K562 (cell line): Measurements from ENCODE around the gene GLB1L3. TPM values are rescaled to one million over a fixed set of nuclear protein-coding genes. Genes with fewer than 3 reads are reported as not detected.

Experiments used
- ATAC-seq: fragments of 200-7000 bp; cut with Tn5 transposase; 3 replicates; pipeline ENCODE4 v1.9.1; 2020; ENCODE audit warnings: moderate library complexity
- BruUV-seq: library from RNA; stranded (reverse); fragments of 400-500 nt; replicated peaks from 2 replicates; lab custom pipeline; 2021; lab: Mats Ljungman, UMichigan
- CTCF ChIA-PET: fragments of 300-600 bp; formaldehyde crosslinking; extraction: SDS; loops from one replicate; lab custom pipeline; 2021; ENCODE audit warnings: low intra/inter-chr PET ratio; lab: Yijun Ruan, JAX
- POLR2A ChIA-PET: fragments of 300-600, 350-650 bp; sonication (Branson Sonifier 250); formaldehyde crosslinking; extraction: SDS; loops from one replicate; lab custom pipeline; 2021; ENCODE audit warnings: antibody characterized with exemption, inconsistent platforms; lab: Yijun Ruan, JAX
- DNase-seq, 4 experiments: peaks; one replicate each; pipeline versions ENCODE4 v3.0.0 to v3.0.0-alpha.2; 2011 to 2018; ENCODE audit warnings: low spot score in 3 of 4, mixed read lengths in 3 of 4; ENCODE audit errors: extremely low read depth in 1 of 4
- FAIRE-seq: peaks from 2 replicates; lab custom pipeline; 2011; peaks lifted over from hg19 to GRCh38; lab: Jason Lieb, UNC
- H2AFZ ChIP-seq: 2 replicates; pipeline ENCODE4 v1.6.0; 2011; ENCODE audit warnings: low read depth, low read length, control low read depth, inconsistent platforms
- H3K27ac ChIP-seq: fragments of 200-600 bp; 3 replicates; pipeline ENCODE4 v1.8.0; 2011; ENCODE audit warnings: low read depth, mild to moderate bottlenecking, control low read depth, inconsistent platforms, low read length, moderate library complexity, mixed read lengths; ENCODE audit errors: extremely low read depth
- H3K27me3 ChIP-seq, 2 experiments: fragments of 300-600 bp in 1 of 2; 2 replicates in 1 of 2; 3 replicates in 1 of 2; pipeline versions ENCODE4 v1.6.0 to v1.8.0; 2011; ENCODE audit warnings: inconsistent platforms in 2 of 2, low read length in 2 of 2, mild to moderate bottlenecking in 1 of 2, mixed read lengths in 1 of 2, moderate library complexity in 1 of 2; ENCODE audit not compliant: control insufficient read depth in 2 of 2, insufficient read depth in 2 of 2
- H3K36me3 ChIP-seq: fragments of 300-600 bp; 3 replicates; pipeline ENCODE4 v1.8.0; 2011; ENCODE audit warnings: mild to moderate bottlenecking, low read length, inconsistent platforms; ENCODE audit not compliant: control insufficient read depth, insufficient read depth
- H3K4me1 ChIP-seq, 2 experiments: fragments of 200-600 bp in 1 of 2; replicated peaks in 1 of 2; 2 replicates in 1 of 2; 3 replicates in 1 of 2; pipeline versions ENCODE4 v1.5.1 to v1.8.0; 2011; ENCODE audit warnings: inconsistent platforms in 2 of 2, low read length in 2 of 2, mild to moderate bottlenecking in 1 of 2, mixed read lengths in 1 of 2, moderate library complexity in 1 of 2; ENCODE audit not compliant: control insufficient read depth in 2 of 2, insufficient read depth in 2 of 2
- H3K4me2 ChIP-seq: 2 replicates; pipeline ENCODE4 v1.6.1; 2011; ENCODE audit warnings: low read length, control low read depth, inconsistent platforms, mixed read lengths; ENCODE audit not compliant: insufficient read depth
- H3K4me3 ChIP-seq: fragments of 200-600 bp; sonication (generic), shearing (Covaris generic); 2 replicates; pipeline ENCODE4 v1.5.1; 2016; ENCODE audit warnings: control low read depth, inconsistent platforms
- H3K79me2 ChIP-seq: fragments of 200-600 bp; 3 replicates; pipeline ENCODE4 v1.8.0; 2011; ENCODE audit warnings: low read length, inconsistent platforms; ENCODE audit not compliant: control insufficient read depth, insufficient read depth
- H3K9ac ChIP-seq, 2 experiments: 2 replicates each; pipeline versions ENCODE4 v1.6.0 to v1.6.1; 2011; ENCODE audit warnings: low read depth in 2 of 2, low read length in 2 of 2, control low read depth in 1 of 2, inconsistent platforms in 1 of 2, mild to moderate bottlenecking in 1 of 2, mixed read lengths in 1 of 2; ENCODE audit not compliant: insufficient read depth in 1 of 2
- H3K9me1 ChIP-seq: one replicate; pipeline ENCODE4 v1.6.0; 2011; ENCODE audit warnings: inconsistent platforms, mild to moderate bottlenecking, low read length, moderate library complexity; ENCODE audit not compliant: control insufficient read depth, insufficient read depth
- H3K9me3 ChIP-seq: replicated peaks from 2 replicates; pipeline ENCODE4 v1.5.1; 2011; ENCODE audit warnings: low read depth, low read length, inconsistent platforms; ENCODE audit not compliant: control insufficient read depth, insufficient read depth
- H4K20me1 ChIP-seq: replicated peaks from 2 replicates; pipeline ENCODE4 v1.6.1; 2011; ENCODE audit warnings: low read length, inconsistent platforms, mixed read lengths; ENCODE audit not compliant: control insufficient read depth, insufficient read depth
- ASH1L ChIP-seq: fragments of 450-650 bp; IDR thresholded peaks from 2 replicates; pipeline ENCODE4 v1.6.1; 2018; ENCODE audit warnings: borderline replicate concordance, mild to moderate bottlenecking, low read depth; ENCODE audit not compliant: partially characterized antibody
- CBX3 ChIP-seq, 2 experiments: IDR thresholded peaks; 1 replicate in 1 of 2; 2 replicates in 1 of 2; pipeline ENCODE4 v1.6.1; 2012; ENCODE audit warnings: inconsistent platforms in 2 of 2, low read length in 2 of 2, borderline replicate concordance in 1 of 2, control low read depth in 1 of 2
- CHCHD3 ChIP-seq: fragments of 250-450 bp; sonication (Bioruptor Pico); IDR thresholded peaks from 2 replicates; pipeline ENCODE4 v2.1.2; 2022; ENCODE audit warnings: mild to moderate bottlenecking
- EP400 ChIP-seq: fragments of 450-650 bp; IDR thresholded peaks from 2 replicates; pipeline ENCODE4 v1.6.1; 2017; ENCODE audit warnings: antibody characterized with exemption, mild to moderate bottlenecking, moderate library complexity
- EZH2 ChIP-seq: IDR thresholded peaks from 2 replicates; pipeline ENCODE4 v1.6.1; 2012; ENCODE audit warnings: low read depth, mild to moderate bottlenecking, inconsistent platforms, low read length, borderline replicate concordance
- HINFP ChIP-seq: fragments of 450-650 bp; conservative IDR thresholded peaks from 2 replicates; pipeline ENCODE4 v1.6.1; 2016; ENCODE audit warnings: missing genetic modification characterization, low read depth, mild to moderate bottlenecking, control low read depth, missing compliant biosample characterization
- HNRNPL ChIP-seq: fragments of 200-400 bp; formaldehyde crosslinking; IDR thresholded peaks from 2 replicates; pipeline ENCODE4 v1.6.1; 2017; ENCODE audit warnings: low read depth, mild to moderate bottlenecking, low read length
- MBD2 ChIP-seq: sonication (generic); IDR thresholded peaks from 2 replicates; pipeline ENCODE4 v1.6.1; 2016; ENCODE audit warnings: low read depth, borderline replicate concordance
- NELFE ChIP-seq: IDR thresholded peaks from 2 replicates; pipeline ENCODE4 v1.6.1; 2011; ENCODE audit warnings: mild to moderate bottlenecking; ENCODE audit not compliant: insufficient read depth, insufficient read length
- RBM39 ChIP-seq: fragments of 200-400 bp; formaldehyde crosslinking; optimal IDR thresholded peaks from 2 replicates; pipeline ENCODE3; 2018; ENCODE audit warnings: low read depth, low read length
- SMAD2 ChIP-seq: fragments of 150-350 bp; IDR thresholded peaks from 2 replicates; pipeline ENCODE4 v1.6.1; 2014; ENCODE audit warnings: low read depth, mild to moderate bottlenecking, low read length
- SP1 ChIP-seq: sonication (generic); formaldehyde crosslinking; IDR thresholded peaks from 2 replicates; pipeline ENCODE4 v1.8.1; 2022; ENCODE audit warnings: mild to moderate bottlenecking, missing genetic modification reagents
- SRSF1 ChIP-seq: fragments of 200-400 bp; formaldehyde crosslinking; IDR thresholded peaks from 2 replicates; pipeline ENCODE4 v1.6.1; 2017; ENCODE audit warnings: mild to moderate bottlenecking, low read depth, low read length, moderate library complexity
- THAP12 ChIP-seq: fragments of 250-450 bp; sonication (Bioruptor Pico); IDR thresholded peaks from 2 replicates; pipeline ENCODE4 v1.9.0; 2021; ENCODE audit warnings: mild to moderate bottlenecking, inconsistent platforms
- UBTF ChIP-seq, 2 experiments: IDR thresholded peaks; 2 replicates each; pipeline ENCODE4 v1.6.1; 2012; ENCODE audit warnings: improper control_type of control experiment in 2 of 2, low read depth in 2 of 2, low read length in 2 of 2, borderline replicate concordance in 1 of 2
- ZNF3 ChIP-seq: fragments of 250-450 bp; sonication (Bioruptor Pico); IDR thresholded peaks from 2 replicates; pipeline ENCODE4 v1.5.0; 2021; ENCODE audit warnings: mild to moderate bottlenecking, moderate library complexity
- ZSCAN29 ChIP-seq: fragments of 450-650 bp; IDR thresholded peaks from 2 replicates; pipeline ENCODE4 v1.6.1; 2017
- WGBS: fragments of 100-300 bp; shearing (Covaris generic); methylation state at CpG from one replicate; pipeline ENCODE4 v1.1.6; 2016; ENCODE audit warnings: low coverage, mixed read lengths; ENCODE audit not compliant: insufficient coverage; ENCODE audit errors: missing lambda C conversion rate; 5-methylcytosine and 5-hydroxymethylcytosine counted together
- in situ Hi-C: fragments of 300-500 bp; cut with MboI; formaldehyde crosslinking; loops from 4 replicates; pipeline ENCODE4 v1.15.0; 2018; ENCODE audit warnings: inconsistent platforms, mixed read lengths
- intact Hi-C: fragments of 100-400 bp; cut with micrococcal nuclease; formaldehyde crosslinking; loops from 2 replicates; pipeline ENCODE4 v1.14.2; 2022
- polyA plus RNA-seq, 8 experiments: library from polyadenylated mRNA; depleted of rRNA in 4 of 8; stranded (reverse) in 5 of 8; unstranded in 3 of 8; fragments of >200 nt; fragmentation: Nextera tagmentation in 2 of 8; fragmentation: Illumina TruSeq in 1 of 8; extraction: Ambion mirVana in 2 of 8; extraction: Trizol in 1 of 8; gene quantifications; 2 replicates each; pipeline versions ENCODE4 v1.2.1 to v1.2.3, GENCODE V29; 2011 to 2014; ENCODE audit warnings: inconsistent platforms in 1 of 8, missing spikeins in 1 of 8
- total RNA-seq, 7 experiments: library from RNA; depleted of rRNA in 6 of 7; stranded (reverse); fragments of >200 nt in 6 of 7; fragmentation: Illumina TruSeq in 2 of 7; extraction: Trizol in 2 of 7; gene quantifications; 2 replicates each; pipeline versions ENCODE4 v1.2.1 to v1.2.3, GENCODE V29; 2011 to 2021; ENCODE audit warnings: low replicate concordance in 1 of 7

Gene GLB1L3
- total and polyA plus RNA-seq, 9 of the 15 experiments (the other 6 are each of a cell fraction or from before 2014, with no cell fraction given), result 0.18 to 3.3 (median 0.49) TPM

- TF ChIP-seq NELFE (no peak), SP1 (no peak), THAP12 (CRISPR knock-in tag) (no peak)
These were observed 36.0 kb downstream of the GLB1L3 start (continued) for GRCh38 chr11:134312223-134312622.

GRCh38 chr11:134312807-134313206, 36.6 kb downstream of the GLB1L3 start:
- ATAC-seq, result no peak
- CTCF ChIA-PET, result no interaction called here
- no peak for TF ChIP-seq SMAD2
- no peak for TF ChIP-seq ASH1L
- TF ChIP-seq CBX3 (IDR thresholded peaks at IDR 0.05; ENCODE audit: borderline replicate concordance in 1 of 2, low read length in 2 of 2), result no peak
- TF ChIP-seq HINFP (tag), result no peak
- TF ChIP-seq SP1, result no peak
- TF ChIP-seq ZSCAN29, result no peak
- TF ChIP-seq EP400, result no peak
- TF ChIP-seq MBD2, result no peak
- no peak for TF ChIP-seq CHCHD3 (CRISPR knock-in tag)
- TF ChIP-seq UBTF (IDR thresholded peaks at IDR 0.05; ENCODE audit: borderline replicate concordance in 1 of 2, low read depth in 2 of 2, low read length in 2 of 2), result no peak
- no peak for TF ChIP-seq HNRNPL
- TF ChIP-seq ZNF3 (CRISPR knock-in tag), result no peak
- TF ChIP-seq SRSF1, result no peak
- TF ChIP-seq RBM39, result no peak
- no peak for TF ChIP-seq EZH2

More at GRCh38 chr11:134312807-134313206, 36.6 kb downstream of the GLB1L3 start:
- no peaks in the 10 kb centered on the region for H3K36me3 ChIP-seq
- FAIRE-seq (no peak), DNase-seq (no peak)
- no peaks in the 10 kb centered on the region for H3K9me3 ChIP-seq
- in situ Hi-C loops (no loop called here), intact Hi-C loops (no loop called here)
- no peaks in the 10 kb centered on the region for H3K9me1 ChIP-seq
- no peaks in the 10 kb centered on the region for H3K79me2 ChIP-seq
- no peak overlapping the region for H3K4me3 ChIP-seq
- POLR2A ChIA-PET, result no interaction called here
- H3K27ac ChIP-seq, result no peak overlapping the region
- H3K27me3 ChIP-seq, result peaks cover 37 to 54% of the 10 kb centered on the region in 2 experiments
- no peak overlapping the region for H3K4me2 ChIP-seq
- H4K20me1 ChIP-seq, result no peaks in the 10 kb centered on the region
- WGBS, result 0% methylated on average over 4 of the region's 5 CpGs
- H2AFZ ChIP-seq, result no peak overlapping the region
- no peak overlapping the region for H3K9ac ChIP-seq
- no TSS peak for BruUV-seq
- no peaks in the 10 kb centered on the region for H3K4me1 ChIP-seq
